GM18498 (cell line): ENCODE results near the gene BIN1.

Experiments used
- ATAC-seq: cut with Tn5 transposase; IDR thresholded peaks from one replicate; pipeline ENCODE4 v1.9.1; 2021; ENCODE audit warnings: mild to moderate bottlenecking, moderate library complexity; ENCODE audit not compliant: unreplicated experiment

BIN1 gene

GRCh38 chr2:127104166-127104660, 2.7 kb downstream of the BIN1 start:
- ATAC-seq = no peak

- no peak for ATAC-seq
Measured at GRCh38 chr2:127103243-127104165, 3.5 kb downstream of the BIN1 start.

- ATAC-seq = no peak
Measured at GRCh38 chr2:127102521-127103242, 4.3 kb downstream of the BIN1 start.

- no peak for ATAC-seq
Measured at GRCh38 chr2:127101756-127102477, 5.0 kb downstream of the BIN1 start.

GRCh38 chr2:127101048-127101611, 5.8 kb downstream of the BIN1 start:
- ATAC-seq = no peak

GRCh38 chr2:127100251-127101047, 6.5 kb downstream of the BIN1 start:
- ATAC-seq = no peak

GRCh38 chr2:127098711-127099110, 8.2 kb downstream of the BIN1 start:
- ATAC-seq = no peak

- ATAC-seq = no peak
Measured at GRCh38 chr2:127097841-127098651, 8.9 kb downstream of the BIN1 start.

- ATAC-seq = no peak
Measured at GRCh38 chr2:127097471-127097765, 9.5 kb downstream of the BIN1 start.

GRCh38 chr2:127096718-127097470, 10.1 kb downstream of the BIN1 start:
- no peak for ATAC-seq

GRCh38 chr2:127096280-127096679, 10.7 kb downstream of the BIN1 start:
- ATAC-seq = no peak

GRCh38 chr2:127095784-127096183, 11.2 kb downstream of the BIN1 start:
- ATAC-seq = no peak

GRCh38 chr2:127095367-127095641, 11.7 kb downstream of the BIN1 start:
- no peak for ATAC-seq

- no peak for ATAC-seq
Measured at GRCh38 chr2:127094509-127095366, 12.2 kb downstream of the BIN1 start.

- no peak for ATAC-seq
Measured at GRCh38 chr2:127093648-127094210, 13.2 kb downstream of the BIN1 start.

GRCh38 chr2:127092901-127093516, 13.9 kb downstream of the BIN1 start:
- ATAC-seq = no peak

GRCh38 chr2:127092306-127092705, 14.6 kb downstream of the BIN1 start:
- no peak for ATAC-seq
